ENCODE results near the gene RNASE3.

The RNASE3 gene

GRCh38 chr14:20857207-20857606 is 34.0 kb upstream of the RNASE3 start:
- no peak overlapping the region for H3K9ac ChIP-seq (ENCODE audit: low read length)
- H3K36me3 ChIP-seq (ENCODE audit: insufficient read depth, low read length) = no peaks in the 10 kb centered on the region
- H3K4me2 ChIP-seq (ENCODE audit: low read length) = no peak overlapping the region
- no peaks in the 10 kb centered on the region for H3K4me1 ChIP-seq (ENCODE audit: insufficient read depth, low read length, severe bottlenecking)
- H3K79me2 ChIP-seq (ENCODE audit: insufficient read depth, low read length) = no peaks in the 10 kb centered on the region
- no peak overlapping the region for H2AFZ ChIP-seq (ENCODE audit: low read length)
- H3K27me3 ChIP-seq (ENCODE audit: insufficient read depth, low read length) = no peaks in the 10 kb centered on the region
- no peaks in the 10 kb centered on the region for H3K9me2 ChIP-seq (ENCODE audit: low read depth, low read length)
- no peak overlapping the region for H3K4me3 ChIP-seq (ENCODE audit: low read depth, low read length, poor library complexity, severe bottlenecking)
- H3F3A ChIP-seq (ENCODE audit: insufficient read depth, low read length) = no peaks in the 10 kb centered on the region
- no peak overlapping the region for H3K27ac ChIP-seq (ENCODE audit: low read depth, low read length, poor library complexity, severe bottlenecking)
- no peaks in the 10 kb centered on the region for H3K9me3 ChIP-seq (ENCODE audit: low read length)
- no peaks in the 10 kb centered on the region for H4K20me1 ChIP-seq (ENCODE audit: insufficient read depth, low read length)
- no peak for TF ChIP-seq EZH2 (IDR thresholded peaks at IDR 0.05; ENCODE audit: borderline replicate concordance, low read length)
- TF ChIP-seq CTCF (IDR thresholded peaks at IDR 0.05; ENCODE audit: low read length) = no peak

GRCh38 chr14:20857630-20858261 is 33.4 kb upstream of the RNASE3 start:
- no peaks in the 10 kb centered on the region for H3K36me3 ChIP-seq (ENCODE audit: insufficient read depth, low read length)
- no peaks in the 10 kb centered on the region for H3K9me3 ChIP-seq (ENCODE audit: low read length)
- H3K9ac ChIP-seq (ENCODE audit: low read length) = no peak overlapping the region
- no peaks in the 10 kb centered on the region for H4K20me1 ChIP-seq (ENCODE audit: insufficient read depth, low read length)
- H2AFZ ChIP-seq (ENCODE audit: low read length) = no peak overlapping the region
- no peaks in the 10 kb centered on the region for H3K4me1 ChIP-seq (ENCODE audit: insufficient read depth, low read length, severe bottlenecking)
- H3K27me3 ChIP-seq (ENCODE audit: insufficient read depth, low read length) = no peaks in the 10 kb centered on the region
- no peaks in the 10 kb centered on the region for H3K9me2 ChIP-seq (ENCODE audit: low read depth, low read length)
- H3K4me2 ChIP-seq (ENCODE audit: low read length) = no peak overlapping the region
- H3K4me3 ChIP-seq (ENCODE audit: low read depth, low read length, poor library complexity, severe bottlenecking) = no peak overlapping the region
- no peak for TF ChIP-seq EZH2 (IDR thresholded peaks at IDR 0.05; ENCODE audit: borderline replicate concordance, low read length)
- TF ChIP-seq CTCF (IDR thresholded peaks at IDR 0.05; ENCODE audit: low read length) = peak; percentile 86
- no peaks in the 10 kb centered on the region for H3F3A ChIP-seq (ENCODE audit: insufficient read depth, low read length)
- no peaks in the 10 kb centered on the region for H3K79me2 ChIP-seq (ENCODE audit: insufficient read depth, low read length)
- H3K27ac ChIP-seq (ENCODE audit: low read depth, low read length, poor library complexity, severe bottlenecking) = no peak overlapping the region

GRCh38 chr14:20866194-20866593 is 25.0 kb upstream of the RNASE3 start:
- no peaks in the 10 kb centered on the region for H3F3A ChIP-seq (ENCODE audit: insufficient read depth, low read length)
- no peak overlapping the region for H3K4me2 ChIP-seq (ENCODE audit: low read length)
- no peak overlapping the region for H3K4me3 ChIP-seq (ENCODE audit: low read depth, low read length, poor library complexity, severe bottlenecking)
- no peak overlapping the region for H3K9ac ChIP-seq (ENCODE audit: low read length)
- no peaks in the 10 kb centered on the region for H3K27me3 ChIP-seq (ENCODE audit: insufficient read depth, low read length)
- no peaks in the 10 kb centered on the region for H3K79me2 ChIP-seq (ENCODE audit: insufficient read depth, low read length)
- no peaks in the 10 kb centered on the region for H3K4me1 ChIP-seq (ENCODE audit: insufficient read depth, low read length, severe bottlenecking)
- no peak overlapping the region for H3K27ac ChIP-seq (ENCODE audit: low read depth, low read length, poor library complexity, severe bottlenecking)
- no peaks in the 10 kb centered on the region for H3K36me3 ChIP-seq (ENCODE audit: insufficient read depth, low read length)
- H4K20me1 ChIP-seq (ENCODE audit: insufficient read depth, low read length) = no peaks in the 10 kb centered on the region
- no peak overlapping the region for H2AFZ ChIP-seq (ENCODE audit: low read length)
- H3K9me3 ChIP-seq (ENCODE audit: low read length) = no peaks in the 10 kb centered on the region
- TF ChIP-seq CTCF (IDR thresholded peaks at IDR 0.05; ENCODE audit: low read length) (no peak), EZH2 (IDR thresholded peaks at IDR 0.05; ENCODE audit: borderline replicate concordance, low read length) (no peak)
- H3K9me2 ChIP-seq (ENCODE audit: low read depth, low read length) = no peaks in the 10 kb centered on the region

Data from OCI-LY1 (cell line).